GM19455 (cell line): ENCODE results near the gene MUC5B.
"Not testable (repeated sequence)": the region's sequence is repeated elsewhere in the genome, so short reads cannot be mapped to it uniquely, and the experiment has no call there.

Source experiments
- ATAC-seq: cut with Tn5 transposase; IDR thresholded peaks from one replicate; pipeline ENCODE4 v1.9.1; 2021; ENCODE audit not compliant: unreplicated experiment

Gene MUC5B

GRCh38 chr11:1244557-1244956, 21.7 kb downstream of the MUC5B start:
- not testable (repeated sequence) for ATAC-seq

GRCh38 chr11:1245717-1246116, 22.9 kb downstream of the MUC5B start:
- not testable (repeated sequence) for ATAC-seq

- not testable (repeated sequence) for ATAC-seq
These were observed 23.4 kb downstream of the MUC5B start for GRCh38 chr11:1246301-1246700.

GRCh38 chr11:1247026-1247425, 24.2 kb downstream of the MUC5B start:
- ATAC-seq = not testable (repeated sequence)

- ATAC-seq = not testable (repeated sequence)
These were observed 26.1 kb downstream of the MUC5B start for GRCh38 chr11:1248951-1249350.

GRCh38 chr11:1250411-1250810, 27.5 kb downstream of the MUC5B start:
- not testable (repeated sequence) for ATAC-seq

GRCh38 chr11:1251236-1251770, 28.4 kb downstream of the MUC5B start:
- no peak for ATAC-seq

- no peak for ATAC-seq
These were observed 29.7 kb downstream of the MUC5B start for GRCh38 chr11:1252371-1253102.

GRCh38 chr11:1253103-1253485, 30.2 kb downstream of the MUC5B start:
- ATAC-seq = no peak

GRCh38 chr11:1254086-1254648, 31.3 kb downstream of the MUC5B start:
- ATAC-seq = no peak

- ATAC-seq = no peak
These were observed 31.9 kb downstream of the MUC5B start for GRCh38 chr11:1254733-1255132.

- no peak for ATAC-seq
These were observed 32.3 kb downstream of the MUC5B start for GRCh38 chr11:1255151-1255550.

GRCh38 chr11:1256257-1257045, 33.6 kb downstream of the MUC5B start:
- no peak for ATAC-seq

- ATAC-seq = no peak
These were observed 34.5 kb downstream of the MUC5B start for GRCh38 chr11:1257366-1257765.

GRCh38 chr11:1257916-1258315, 35.0 kb downstream of the MUC5B start:
- ATAC-seq = no peak

GRCh38 chr11:1258401-1259075, 35.7 kb downstream of the MUC5B start:
- no peak for ATAC-seq

GRCh38 chr11:1259076-1259461, 36.2 kb downstream of the MUC5B start:
- no peak for ATAC-seq

- ATAC-seq = no peak
These were observed 36.7 kb downstream of the MUC5B start for GRCh38 chr11:1259561-1259960.

GRCh38 chr11:1260023-1260501, 37.2 kb downstream of the MUC5B start:
- no peak for ATAC-seq

GRCh38 chr11:1260620-1261019, 37.8 kb downstream of the MUC5B start:
- ATAC-seq = no peak
